ENCODE results near the gene MINK1.
"Not testable (repeated sequence)": the region's sequence is repeated elsewhere in the genome, so short reads cannot be mapped to it uniquely, and the experiment has no call there.

The MINK1 gene

DNA sequence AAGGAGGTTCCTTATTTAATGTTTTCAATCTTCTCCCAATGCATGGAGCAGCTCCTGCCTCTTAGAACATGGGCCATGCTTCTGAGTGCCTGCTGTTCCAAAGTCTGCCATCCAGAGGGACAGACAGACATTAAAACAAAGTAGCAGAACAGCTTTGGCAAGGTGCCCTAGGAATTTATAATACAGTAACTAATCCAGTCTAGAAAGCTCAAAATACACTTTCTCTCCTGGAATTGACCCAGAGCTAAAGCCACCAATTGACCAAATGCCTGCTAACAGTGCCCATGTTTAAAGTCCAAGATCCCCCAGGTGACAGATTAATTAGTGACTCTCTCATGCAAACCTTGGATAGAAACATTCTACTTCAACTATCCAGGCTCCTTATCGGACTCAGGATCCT lies 80.9 kb downstream of the MINK1 start:
- Histone ChIP-seq H3K9me3 (ENCODE audit: control insufficient read depth, insufficient read depth, low read length) (no peaks in the 10 kb centered on the region), H3K36me3 (ENCODE audit: control insufficient read depth, insufficient read depth, low read length) (no peaks in the 10 kb centered on the region), H3K9ac (ENCODE audit: low read depth, low read length) (no peak overlapping the region), H3K4me3 (ENCODE audit: low read depth, low read length) (no peak overlapping the region), H3K27me3 (ENCODE audit: control insufficient read depth, insufficient read depth, low read length) (no peaks in the 10 kb centered on the region), H3K4me1 (ENCODE audit: control insufficient read depth, insufficient read depth, low read length) (no peaks in the 10 kb centered on the region)

GRCh38 chr17:4914551-4914950 lies 81.4 kb downstream of the MINK1 start:
- H3K9me3 ChIP-seq (ENCODE audit: control insufficient read depth, insufficient read depth, low read length); H3K27me3 ChIP-seq (ENCODE audit: control insufficient read depth, insufficient read depth, low read length); H3K36me3 ChIP-seq (ENCODE audit: control insufficient read depth, insufficient read depth, low read length); H3K4me3 ChIP-seq (ENCODE audit: low read depth, low read length); H3K4me1 ChIP-seq (ENCODE audit: control insufficient read depth, insufficient read depth, low read length); H3K9ac ChIP-seq (ENCODE audit: low read depth, low read length): not testable (repeated sequence)

DNA sequence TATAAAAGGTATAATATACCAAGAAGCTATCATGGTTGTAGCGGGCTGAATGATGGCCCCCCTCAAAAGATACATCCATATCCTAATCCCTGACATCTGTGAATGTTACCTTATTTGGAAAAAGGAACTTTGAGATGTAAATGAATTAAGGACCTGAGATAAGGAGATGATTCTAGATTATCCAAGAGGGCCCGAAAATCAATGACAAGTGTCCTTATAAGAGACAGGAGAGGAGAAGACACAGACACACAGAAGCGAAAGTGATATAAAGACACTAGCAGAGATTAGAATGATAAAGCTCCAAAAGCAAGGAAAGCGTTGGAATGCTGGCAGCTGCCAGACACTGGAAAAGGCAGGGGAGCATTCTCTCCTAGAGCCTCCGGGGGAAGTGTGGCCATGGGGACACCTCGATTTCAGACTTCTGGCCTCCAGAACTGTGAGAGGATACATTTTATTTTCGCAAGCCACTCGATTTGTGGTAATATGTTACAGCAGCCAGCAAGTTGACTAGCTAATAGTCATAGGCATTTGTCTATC lies 86.4 kb downstream of the MINK1 start:
- no peak overlapping the region for H3K9ac ChIP-seq (ENCODE audit: low read depth, low read length)
- H3K27me3 ChIP-seq (ENCODE audit: control insufficient read depth, insufficient read depth, low read length): no peaks in the 10 kb centered on the region
- H3K4me1 ChIP-seq (ENCODE audit: control insufficient read depth, insufficient read depth, low read length): peaks cover 4% of the 10 kb centered on the region
- H3K36me3 ChIP-seq (ENCODE audit: control insufficient read depth, insufficient read depth, low read length): no peaks in the 10 kb centered on the region
- H3K4me3 ChIP-seq (ENCODE audit: low read depth, low read length): no peak overlapping the region
- H3K9me3 ChIP-seq (ENCODE audit: control insufficient read depth, insufficient read depth, low read length): no peaks in the 10 kb centered on the region

- Histone ChIP-seq H3K4me3 (ENCODE audit: low read depth, low read length) (no peak overlapping the region), H3K9me3 (ENCODE audit: control insufficient read depth, insufficient read depth, low read length) (no peaks in the 10 kb centered on the region), H3K27me3 (ENCODE audit: control insufficient read depth, insufficient read depth, low read length) (no peaks in the 10 kb centered on the region), H3K36me3 (ENCODE audit: control insufficient read depth, insufficient read depth, low read length) (no peaks in the 10 kb centered on the region), H3K4me1 (ENCODE audit: control insufficient read depth, insufficient read depth, low read length) (peaks cover 4% of the 10 kb centered on the region), H3K9ac (ENCODE audit: low read depth, low read length) (no peak overlapping the region)
Measured at GRCh38 chr17:4920351-4921048, 87.4 kb downstream of the MINK1 start.

- Histone ChIP-seq H3K4me1 (ENCODE audit: control insufficient read depth, insufficient read depth, low read length) (peaks cover 4% of the 10 kb centered on the region), H3K4me3 (ENCODE audit: low read depth, low read length) (no peak overlapping the region), H3K36me3 (ENCODE audit: control insufficient read depth, insufficient read depth, low read length) (no peaks in the 10 kb centered on the region)
Measured at GRCh38 chr17:4921320-4921719, 88.2 kb downstream of the MINK1 start.

DNA sequence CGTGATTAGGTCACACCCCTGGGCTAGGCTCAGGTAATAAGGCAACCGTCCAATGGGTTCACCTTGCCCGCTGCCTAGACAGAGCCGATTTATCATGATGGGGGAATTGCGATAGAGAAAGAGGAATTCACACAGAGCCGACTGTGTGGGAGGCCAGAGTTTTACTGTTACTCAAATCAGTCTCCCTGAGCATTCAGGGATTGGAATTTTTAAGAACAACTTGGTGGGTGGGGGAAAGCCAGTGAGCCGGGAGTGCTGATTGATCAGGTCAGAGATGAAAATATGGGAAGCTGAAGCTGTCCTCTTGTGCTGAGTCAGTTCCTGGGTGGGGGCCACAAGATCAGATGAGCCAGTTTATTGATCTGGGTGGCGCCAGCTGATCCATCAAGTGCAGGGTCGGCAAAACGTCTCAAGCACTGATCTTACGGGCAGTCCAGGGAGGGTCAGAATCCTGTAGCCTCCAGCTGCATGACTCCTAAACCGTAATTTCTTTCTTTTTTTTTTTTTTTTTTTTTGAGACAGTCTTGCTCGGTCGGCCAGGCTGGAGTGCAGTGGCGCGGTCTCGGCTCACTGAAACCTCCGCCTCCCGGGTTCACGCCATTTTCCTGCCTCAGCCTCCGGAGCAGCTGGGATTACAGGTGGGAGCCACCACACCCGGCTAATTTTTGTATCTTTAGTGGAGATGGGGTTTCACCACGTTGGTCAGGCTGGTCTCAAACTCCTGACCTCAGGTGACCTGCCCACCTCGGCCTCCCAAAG lies 93.6 kb downstream of the MINK1 start:
- H3K27me3 ChIP-seq (ENCODE audit: control insufficient read depth, insufficient read depth, low read length): not testable (repeated sequence)

More at GRCh38 chr17:4921320-4921719, 88.2 kb downstream of the MINK1 start:
- no peaks in the 10 kb centered on the region for H3K9me3 ChIP-seq (ENCODE audit: control insufficient read depth, insufficient read depth, low read length)
- no peaks in the 10 kb centered on the region for H3K27me3 ChIP-seq (ENCODE audit: control insufficient read depth, insufficient read depth, low read length)
- H3K9ac ChIP-seq (ENCODE audit: low read depth, low read length): no peak overlapping the region

GRCh38 chr17:4928881-4929280 lies 95.7 kb downstream of the MINK1 start:
- H3K36me3 ChIP-seq (ENCODE audit: control insufficient read depth, insufficient read depth, low read length): peaks cover under 1% of the 10 kb centered on the region
- H3K4me3 ChIP-seq (ENCODE audit: low read depth, low read length): no peak overlapping the region
- H3K9ac ChIP-seq (ENCODE audit: low read depth, low read length): no peak overlapping the region
- H3K9me3 ChIP-seq (ENCODE audit: control insufficient read depth, insufficient read depth, low read length): no peaks in the 10 kb centered on the region
- no peaks in the 10 kb centered on the region for H3K27me3 ChIP-seq (ENCODE audit: control insufficient read depth, insufficient read depth, low read length)
- peaks cover 4% of the 10 kb centered on the region for H3K4me1 ChIP-seq (ENCODE audit: control insufficient read depth, insufficient read depth, low read length)

More for the DNA sequence above, 93.6 kb downstream of the MINK1 start:
- H3K4me3 ChIP-seq (ENCODE audit: low read depth, low read length); H3K4me1 ChIP-seq (ENCODE audit: control insufficient read depth, insufficient read depth, low read length); H3K36me3 ChIP-seq (ENCODE audit: control insufficient read depth, insufficient read depth, low read length); H3K9ac ChIP-seq (ENCODE audit: low read depth, low read length); H3K9me3 ChIP-seq (ENCODE audit: control insufficient read depth, insufficient read depth, low read length): not testable (repeated sequence)

- no peaks in the 10 kb centered on the region for H3K9me3 ChIP-seq (ENCODE audit: control insufficient read depth, insufficient read depth, low read length)
- H3K36me3 ChIP-seq (ENCODE audit: control insufficient read depth, insufficient read depth, low read length): peaks cover 11% of the 10 kb centered on the region
Measured at GRCh38 chr17:4931963-4932362, 98.8 kb downstream of the MINK1 start, which contains the start of gene GP1BA. Gene GP1BA, plus strand, starts transcription at chr17:4932277. Its CDS starts 328 bp downstream, at chr17:4932605.

GRCh38 chr17:4932756-4933155 lies 99.6 kb downstream of the MINK1 start:
- Histone ChIP-seq H3K9ac (ENCODE audit: low read depth, low read length) (peak overlapping the region; percentile 16), H3K4me1 (ENCODE audit: control insufficient read depth, insufficient read depth, low read length) (peaks cover 4% of the 10 kb centered on the region), H3K4me3 (ENCODE audit: low read depth, low read length) (no peak overlapping the region), H3K9me3 (ENCODE audit: control insufficient read depth, insufficient read depth, low read length) (no peaks in the 10 kb centered on the region), H3K27me3 (ENCODE audit: control insufficient read depth, insufficient read depth, low read length) (no peaks in the 10 kb centered on the region), H3K36me3 (ENCODE audit: control insufficient read depth, insufficient read depth, low read length) (peaks cover 18% of the 10 kb centered on the region)

More at GRCh38 chr17:4931963-4932362, 98.8 kb downstream of the MINK1 start, which contains the start of gene GP1BA:
- Histone ChIP-seq H3K4me3 (ENCODE audit: low read depth, low read length) (no peak within 1 kb of the TSS), H3K4me1 (ENCODE audit: control insufficient read depth, insufficient read depth, low read length) (peaks cover 4% of the 10 kb centered on the region), H3K9ac (ENCODE audit: low read depth, low read length) (peak within 1 kb of the TSS; percentile 16), H3K27me3 (ENCODE audit: control insufficient read depth, insufficient read depth, low read length) (no peaks in the 10 kb centered on the region)

DNA sequence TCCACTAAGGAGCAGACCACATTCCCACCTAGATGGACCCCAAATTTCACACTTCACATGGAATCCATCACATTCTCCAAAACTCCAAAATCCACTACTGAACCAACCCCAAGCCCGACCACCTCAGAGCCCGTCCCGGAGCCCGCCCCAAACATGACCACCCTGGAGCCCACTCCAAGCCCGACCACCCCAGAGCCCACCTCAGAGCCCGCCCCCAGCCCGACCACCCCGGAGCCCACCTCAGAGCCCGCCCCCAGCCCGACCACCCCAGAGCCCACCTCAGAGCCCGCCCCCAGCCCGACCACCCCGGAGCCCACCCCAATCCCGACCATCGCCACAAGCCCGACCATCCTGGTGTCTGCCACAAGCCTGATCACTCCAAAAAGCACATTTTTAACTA lies 100.5 kb downstream of the MINK1 start:
- no peaks in the 10 kb centered on the region for H3K27me3 ChIP-seq (ENCODE audit: control insufficient read depth, insufficient read depth, low read length)
- no peak overlapping the region for H3K9ac ChIP-seq (ENCODE audit: low read depth, low read length)
- no peaks in the 10 kb centered on the region for H3K9me3 ChIP-seq (ENCODE audit: control insufficient read depth, insufficient read depth, low read length)
- H3K36me3 ChIP-seq (ENCODE audit: control insufficient read depth, insufficient read depth, low read length): peaks cover 24% of the 10 kb centered on the region
- no peak overlapping the region for H3K4me3 ChIP-seq (ENCODE audit: low read depth, low read length)
- peaks cover 4% of the 10 kb centered on the region for H3K4me1 ChIP-seq (ENCODE audit: control insufficient read depth, insufficient read depth, low read length)

GRCh38 chr17:4934173-4934979 lies 101.2 kb downstream of the MINK1 start:
- H3K4me3 ChIP-seq (ENCODE audit: low read depth, low read length): no peak overlapping the region
- H3K9ac ChIP-seq (ENCODE audit: low read depth, low read length): peak overlapping the region; percentile 26

More at GRCh38 chr17:4934173-4934979, 101.2 kb downstream of the MINK1 start:
- Histone ChIP-seq H3K9me3 (ENCODE audit: control insufficient read depth, insufficient read depth, low read length) (no peaks in the 10 kb centered on the region), H3K36me3 (ENCODE audit: control insufficient read depth, insufficient read depth, low read length) (peaks cover 24% of the 10 kb centered on the region), H3K27me3 (ENCODE audit: control insufficient read depth, insufficient read depth, low read length) (no peaks in the 10 kb centered on the region), H3K4me1 (ENCODE audit: control insufficient read depth, insufficient read depth, low read length) (peaks cover 9% of the 10 kb centered on the region)
